H1 (cell line): ENCODE measurements around the gene ASGR2. TPM values are rescaled to one million over a fixed set of nuclear protein-coding genes. Genes with fewer than 3 reads are reported as not detected.

Experiments
- CTCF ChIA-PET: fragments of 300-600 bp; sonication (Branson Sonifier 250); formaldehyde crosslinking; loops from one replicate; lab custom pipeline; 2021; ENCODE audit not compliant: partially characterized antibody; lab: Charles Lee
- POLR2A ChIA-PET: fragments of 300-600 bp; sonication (Branson Sonifier 250); formaldehyde crosslinking; loops from one replicate; lab custom pipeline; 2021; ENCODE audit warnings: inconsistent platforms; ENCODE audit not compliant: partially characterized antibody; lab: Charles Lee
- DNase-seq, 2 experiments: peaks; one replicate each; pipeline versions ENCODE4 v3.0.0 to v3.0.0-alpha.2; 2010 to 2022; ENCODE audit warnings: low spot score in 2 of 2, low read depth in 1 of 2, mixed read lengths in 1 of 2
- FAIRE-seq: peaks from 2 replicates; lab custom pipeline; 2011; peaks lifted over from hg19 to GRCh38; lab: Jason Lieb, UNC
- H2AFZ ChIP-seq: 2 replicates; pipeline ENCODE4 v1.8.1; 2012; ENCODE audit warnings: low read length, inconsistent platforms
- H2AK5ac ChIP-seq: 2 replicates; pipeline ENCODE4 v1.6.1; 2013; ENCODE audit warnings: low read depth, low read length
- H2BK120ac ChIP-seq: replicated peaks from 2 replicates; pipeline ENCODE3; 2013; ENCODE audit warnings: low read depth, low read length, inconsistent platforms
- H2BK12ac ChIP-seq: 2 replicates; pipeline ENCODE4 v1.6.1; 2013; ENCODE audit warnings: low read depth, low read length
- H2BK15ac ChIP-seq: 2 replicates; pipeline ENCODE4 v1.6.1; 2013; ENCODE audit warnings: low read length
- H2BK20ac ChIP-seq: 2 replicates; pipeline ENCODE4 v1.6.1; 2013; ENCODE audit warnings: low read length
- H2BK5ac ChIP-seq: 2 replicates; pipeline ENCODE4 v1.6.1; 2013; ENCODE audit warnings: low read depth, low read length
- H3K14ac ChIP-seq: 2 replicates; pipeline ENCODE4 v1.6.1; 2013; ENCODE audit warnings: inconsistent platforms; ENCODE audit not compliant: insufficient read length
- H3K18ac ChIP-seq: 2 replicates; pipeline ENCODE4 v1.6.1; 2013; ENCODE audit warnings: low read length; ENCODE audit errors: extremely low read depth
- H3K23ac ChIP-seq: 2 replicates; pipeline ENCODE4 v1.6.1; 2013; ENCODE audit warnings: inconsistent platforms; ENCODE audit not compliant: insufficient read length
- H3K23me2 ChIP-seq: 2 replicates; pipeline ENCODE4 v1.6.1; 2013; ENCODE audit warnings: low read depth, low read length
- H3K27ac ChIP-seq: 2 replicates; pipeline ENCODE4 v1.6.1; 2011; ENCODE audit warnings: low read depth, low read length, inconsistent platforms
- H3K27me3 ChIP-seq, 4 experiments: replicated peaks in 1 of 4; 1 replicate in 1 of 4; 2 replicates in 3 of 4; pipeline versions ENCODE4 v1.6.1 to v1.8.1; 2011 to 2013; ENCODE audit warnings: low read length in 3 of 4, mild to moderate bottlenecking in 3 of 4, inconsistent platforms in 2 of 4, mixed read lengths in 2 of 4, moderate library complexity in 1 of 4; ENCODE audit not compliant: control insufficient read depth in 3 of 4, insufficient read depth in 3 of 4; ENCODE audit errors: extremely low read depth in 1 of 4
- H3K36me3 ChIP-seq, 4 experiments: 2 replicates each; pipeline versions ENCODE4 v1.6.1 to v1.8.1; 2011 to 2013; ENCODE audit warnings: mild to moderate bottlenecking in 4 of 4, low read length in 3 of 4, moderate library complexity in 2 of 4, control low read depth in 1 of 4, inconsistent platforms in 1 of 4; ENCODE audit not compliant: insufficient read depth in 4 of 4, control insufficient read depth in 2 of 4
- H3K4ac ChIP-seq: replicated peaks from 2 replicates; pipeline ENCODE3; 2013; ENCODE audit warnings: low read length, low read depth, mixed read lengths, inconsistent platforms; ENCODE audit not compliant: insufficient read length
- H3K4me1 ChIP-seq, 4 experiments: replicated peaks in 1 of 4; 1 replicate in 1 of 4; 2 replicates in 3 of 4; pipeline versions ENCODE4 v1.6.1 to v1.8.1; 2011 to 2013; ENCODE audit warnings: low read length in 3 of 4, inconsistent platforms in 2 of 4, mixed read lengths in 1 of 4; ENCODE audit not compliant: insufficient read depth in 4 of 4, control insufficient read depth in 3 of 4
- H3K4me2 ChIP-seq, 2 experiments: 2 replicates each; pipeline versions ENCODE4 v1.6.1 to v1.8.1; 2011 to 2013; ENCODE audit warnings: low read depth in 2 of 2, low read length in 2 of 2, control low read depth in 1 of 2, inconsistent platforms in 1 of 2, mild to moderate bottlenecking in 1 of 2; ENCODE audit not compliant: insufficient read depth in 1 of 2
- H3K4me3 ChIP-seq, 4 experiments: fragments of 200-600, 300-600 bp in 1 of 4; sonication (generic), shearing (Covaris generic), sonication (Bioruptor Twin) in 1 of 4; 2 replicates each; pipeline versions ENCODE4 v1.5.1 to v1.8.1; 2011 to 2016; ENCODE audit warnings: low read length in 4 of 4, low read depth in 3 of 4, control low read depth in 2 of 4, inconsistent platforms in 2 of 4, mild to moderate bottlenecking in 2 of 4, mixed read lengths in 1 of 4, moderate library complexity in 1 of 4; ENCODE audit not compliant: insufficient read depth in 2 of 4; ENCODE audit errors: extremely low read depth in 1 of 4
- H3K56ac ChIP-seq: replicated peaks from 2 replicates; pipeline ENCODE3; 2013; ENCODE audit warnings: low read depth, mild to moderate bottlenecking, mixed read lengths, low read length, inconsistent platforms; ENCODE audit not compliant: insufficient read length
- H3K79me1 ChIP-seq: 2 replicates; pipeline ENCODE4 v1.6.1; 2013; ENCODE audit warnings: low read depth, low read length, control low read depth
- H3K79me2 ChIP-seq, 2 experiments: 2 replicates each; pipeline versions ENCODE4 v1.6.1 to v1.8.1; 2012 to 2013; ENCODE audit warnings: low read length in 2 of 2, mild to moderate bottlenecking in 2 of 2, inconsistent platforms in 1 of 2; ENCODE audit not compliant: insufficient read depth in 2 of 2, control insufficient read depth in 1 of 2
- H3K9ac ChIP-seq, 4 experiments: replicated peaks in 1 of 4; 1 replicate in 1 of 4; 2 replicates in 3 of 4; pipeline versions ENCODE4 v1.6.1 to v1.8.1; 2011 to 2013; ENCODE audit warnings: low read depth in 3 of 4, low read length in 3 of 4, control low read depth in 2 of 4, mild to moderate bottlenecking in 2 of 4, moderate library complexity in 2 of 4, inconsistent platforms in 1 of 4; ENCODE audit errors: extremely low read depth in 1 of 4
- H3K9me3 ChIP-seq, 2 experiments: 2 replicates each; pipeline versions ENCODE4 v1.6.1 to v1.8.1; 2012 to 2013; ENCODE audit warnings: mild to moderate bottlenecking in 2 of 2, moderate library complexity in 2 of 2, control low read depth in 1 of 2, inconsistent platforms in 1 of 2, low read depth in 1 of 2, low read length in 1 of 2, mixed read lengths in 1 of 2; ENCODE audit not compliant: insufficient read depth in 2 of 2
- H4K20me1 ChIP-seq, 2 experiments: replicated peaks in 1 of 2; 2 replicates each; pipeline versions ENCODE3 to v1.8.1; 2011 to 2013; ENCODE audit warnings: inconsistent platforms in 2 of 2, low read length in 2 of 2, mild to moderate bottlenecking in 1 of 2; ENCODE audit not compliant: insufficient read depth in 2 of 2, control insufficient read depth in 1 of 2
- H4K5ac ChIP-seq: 2 replicates; pipeline ENCODE4 v1.6.1; 2013; ENCODE audit warnings: low read length, low read depth, mixed read lengths, inconsistent platforms; ENCODE audit not compliant: insufficient read length
- H4K8ac ChIP-seq: 2 replicates; pipeline ENCODE4 v1.8.0; 2013; ENCODE audit warnings: mild to moderate bottlenecking, moderate library complexity, low read length, inconsistent platforms; ENCODE audit not compliant: insufficient read depth; ENCODE audit errors: extremely low read depth
- H4K91ac ChIP-seq: replicated peaks from 2 replicates; pipeline ENCODE3; 2013; ENCODE audit warnings: low read length, mixed read lengths, inconsistent platforms; ENCODE audit not compliant: insufficient read length
- BACH1 ChIP-seq: IDR thresholded peaks from 2 replicates; pipeline ENCODE4 v1.6.1; 2012; ENCODE audit warnings: low read length, improper control_type of control experiment
- BCL11A ChIP-seq, 2 experiments: IDR thresholded peaks; one replicate each; pipeline ENCODE4 v1.6.1; 2011; ENCODE audit warnings: low read depth in 2 of 2, low read length in 2 of 2, mild to moderate bottlenecking in 2 of 2
- CEBPB ChIP-seq: IDR thresholded peaks from 2 replicates; pipeline ENCODE4 v1.6.1; 2012; ENCODE audit warnings: low read depth, low read length
- SP1 ChIP-seq: IDR thresholded peaks from 2 replicates; pipeline ENCODE4 v1.6.1; 2011; ENCODE audit warnings: low read depth, low read length
- WGBS, 2 experiments: shearing (Covaris generic) in 1 of 2; methylation state at CpG; one replicate each; pipeline versions ENCODE4 v1.1.6 to v1.1.7; 2013 to 2015; ENCODE audit warnings: low lambda C conversion rate in 2 of 2, mixed read lengths in 2 of 2, inconsistent platforms in 1 of 2, low coverage in 1 of 2, missing lambda C conversion rate in 1 of 2; ENCODE audit not compliant: insufficient replicate concordance in 2 of 2, insufficient coverage in 1 of 2, insufficient read length in 1 of 2; ENCODE audit errors: extremely low coverage in 1 of 2, missing lambda C conversion rate in 1 of 2; 5-methylcytosine and 5-hydroxymethylcytosine counted together
- polyA plus RNA-seq, 7 experiments: library from polyadenylated mRNA; depleted of rRNA in 3 of 7; stranded (reverse) in 5 of 7; unstranded in 2 of 7; fragments of >200 nt in 5 of 7; fragments of 200-250 nt in 2 of 7; gene quantifications; 1 replicate in 5 of 7; 2 replicates in 1 of 7; 4 replicates in 1 of 7; pipeline versions ENCODE4 v1.2.1 to v1.2.3, GENCODE V29; 2011 to 2013; ENCODE audit warnings: missing spikeins in 2 of 7, mixed read lengths in 2 of 7
- total RNA-seq: library from RNA; stranded (reverse); fragmentation: NEBNext Ultra II Directional; extraction: Animal tissue kit (Norgen Biotek cat#: 25700); gene quantifications from 2 replicates; pipeline ENCODE4 v1.2.1, GENCODE V29; 2021

Gene ASGR2
- total and polyA plus RNA-seq, 2 of the 8 experiments (the other 6 are each of a cell fraction or from before 2014, with no cell fraction given) = 0.91 TPM; not detected in 1

DNA sequence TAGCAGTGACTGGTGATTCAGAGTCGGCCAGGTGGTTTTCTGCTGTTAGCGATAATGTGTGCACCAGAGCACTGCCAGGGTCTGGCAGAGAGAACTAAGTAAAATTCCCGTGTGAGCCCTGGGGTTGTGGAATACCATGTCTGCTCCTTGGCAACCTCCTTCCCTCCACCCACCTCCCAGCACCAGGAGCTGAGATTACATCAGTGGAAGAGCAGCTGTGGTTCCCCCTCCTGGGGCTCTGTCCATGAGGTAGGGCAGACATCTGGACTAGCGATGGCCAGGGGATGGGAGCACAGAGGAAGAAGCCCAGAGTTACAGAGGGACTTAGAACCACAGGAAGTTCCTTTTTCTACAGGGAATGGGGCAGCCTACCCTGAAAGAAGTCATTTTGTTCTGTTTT lies 50.4 kb downstream of the ASGR2 start:
- H2BK20ac ChIP-seq = no peak overlapping the region
- no peaks in the 10 kb centered on the region for H3K27me3 ChIP-seq
- H2BK12ac ChIP-seq = no peak overlapping the region
- H3K4me3 ChIP-seq = no peak overlapping the region
- FAIRE-seq = no peak
- H3K4me2 ChIP-seq = no peak overlapping the region
- H3K9me3 ChIP-seq = peaks cover 16 to 21% of the 10 kb centered on the region in 2 experiments
- TF ChIP-seq SP1 (no peak), BACH1 (no peak), CEBPB (no peak), BCL11A (IDR thresholded peaks at IDR 0.05; ENCODE audit: low read depth in 2 of 2, low read length in 2 of 2) (no peak)
- H3K23ac ChIP-seq = no peak overlapping the region
- H2AFZ ChIP-seq = no peak overlapping the region; the same call in 1 of the 2 replicates
- H3K27ac ChIP-seq = no peak overlapping the region
- no peaks in the 10 kb centered on the region for H3K4me1 ChIP-seq
- no peak overlapping the region for H3K4ac ChIP-seq
- no peak overlapping the region for H3K56ac ChIP-seq
- H2BK120ac ChIP-seq = no peak overlapping the region
- no peak overlapping the region for H2AK5ac ChIP-seq
- no peaks in the 10 kb centered on the region for H3K23me2 ChIP-seq
- H3K36me3 ChIP-seq = no peaks in the 10 kb centered on the region
- H4K20me1 ChIP-seq = no peaks in the 10 kb centered on the region
- H3K79me1 ChIP-seq = no peaks in the 10 kb centered on the region
- no peak overlapping the region for H3K18ac ChIP-seq
- no peak overlapping the region for H2BK15ac ChIP-seq
- ChIA-PET POLR2A (interaction anchor here (1.1 kb wide), 1 partner anchor 150 kb away, joined by 3 read pairs; no protein-coding TSS in a partner anchor), CTCF (interaction anchor here (0.6 to 2.5 kb wide), 7 partner anchors 11 to 121 kb away, joined by 3 to 12 read pairs (median 5); no protein-coding TSS in a partner anchor)
- no peak overlapping the region for H4K91ac ChIP-seq
- no peak for DNase-seq
- no peak overlapping the region for H3K9ac ChIP-seq
- no peaks in the 10 kb centered on the region for H3K79me2 ChIP-seq
- no peak overlapping the region for H4K5ac ChIP-seq
- WGBS, 2 experiments = 83% methylated on average over 4 of the region's 4 CpGs; no CpG with 5 or more reads in 1 of the 2 experiments
- H2BK5ac ChIP-seq = no peak overlapping the region
- H3K14ac ChIP-seq = no peak overlapping the region
- H4K8ac ChIP-seq = no peak overlapping the region
